Testis (tissue), 3 donors: ENCODE measurements around the gene ACAA1. TPM values are rescaled to one million over a fixed set of nuclear protein-coding genes. Genes with fewer than 3 reads are reported as not detected.

Experiments used
- DNase-seq: peaks from one replicate; pipeline ENCODE4 v3.0.0-alpha.2; 2019
- H3K27ac ChIP-seq, 2 donors: fragments of 200-600 bp; sonication (generic); one replicate each; pipeline ENCODE4 v1.5.1; 2019
- H3K27me3 ChIP-seq: fragments of 200-600 bp; sonication (generic); one replicate; pipeline ENCODE4 v1.5.1; 2019
- H3K36me3 ChIP-seq: fragments of 200-600 bp; sonication (generic); one replicate; pipeline ENCODE4 v1.5.1; 2017; ENCODE audit warnings: low read depth; ENCODE audit errors: missing control alignments
- H3K4me1 ChIP-seq: fragments of 200-600 bp; sonication (generic); one replicate; pipeline ENCODE4 v1.5.1; 2019
- H3K4me3 ChIP-seq, 2 donors: fragments of 200-600 bp; sonication (generic); one replicate each; pipeline ENCODE4 v1.5.1; 2017 to 2019
- H3K9me3 ChIP-seq: fragments of 200-600 bp; sonication (generic); one replicate; pipeline ENCODE4 v1.5.1; 2017
- POLR2A ChIP-seq: fragments of 450-650 bp; IDR thresholded peaks from one replicate; pipeline ENCODE4 v1.6.1; 2017; ENCODE audit warnings: antibody characterized with exemption, mild to moderate bottlenecking, moderate library complexity
- WGBS, 2 donors: methylation state at CpG; one replicate each; pipeline ENCODE4 v1.1.5; 2018; 5-methylcytosine and 5-hydroxymethylcytosine counted together
- intact Hi-C: fragments of 100-400 bp; cut with DNase I; formaldehyde crosslinking; loops from one replicate; pipeline ENCODE4 v1.15.1; 2023; ENCODE audit warnings: low total_unique reads
- polyA plus RNA-seq: library from polyadenylated mRNA; stranded (reverse); fragments of 350-450 nt; fragmentation: Illumina TruSeq; extraction: RNeasy Lipid Tissue Mini Kit (QIAGEN cat#74804); gene quantifications from one replicate; pipeline ENCODE4 v1.2.3, GENCODE V29; 2014; ENCODE audit warnings: low read depth, low replicate concordance; ENCODE audit not compliant: insufficient read depth
- total RNA-seq, 2 donors: library from RNA; depleted of rRNA; stranded (reverse); fragments of >200 nt; gene quantifications; one replicate each; pipeline ENCODE4 v1.2.3, GENCODE V29; 2016
- TF ChIP-seq, protein P1 (sequence below), 3 experiments: fragments of 450-650 bp in 2 of 3; fragments of 200-600 bp in 1 of 3; sonication (generic) in 1 of 3; IDR thresholded peaks; one replicate each; pipeline ENCODE4 v1.5.1; 2016 to 2019; ENCODE audit warnings: antibody characterized with exemption in 3 of 3, mild to moderate bottlenecking in 2 of 3, moderate library complexity in 1 of 3

Gene ACAA1
- total and polyA plus RNA-seq, 3 donors from 2014 or later, result 50.7 to 60.9 (median 58.3) TPM

DNA sequence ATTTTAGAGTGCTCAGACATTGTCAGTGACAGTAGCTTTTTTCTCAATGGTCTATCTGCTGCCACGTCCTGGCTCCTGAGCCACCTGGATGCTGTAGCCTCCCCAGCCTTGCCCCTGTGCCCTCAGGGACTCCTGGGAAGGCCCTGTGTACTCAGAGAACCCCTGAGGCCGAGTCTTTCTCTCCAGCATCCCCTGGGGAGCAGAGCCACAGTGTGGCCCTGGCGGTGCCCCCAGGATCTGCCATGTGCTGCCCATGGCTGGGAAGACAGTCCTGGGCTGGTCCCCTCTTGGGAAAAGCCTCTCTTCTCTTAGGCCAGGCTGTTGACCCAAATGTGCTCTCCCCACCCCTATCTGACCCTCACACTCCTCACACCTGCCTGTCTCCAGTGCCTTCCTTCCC is 6.6 kb upstream of the ACAA1 start:
- Histone ChIP-seq H3K27me3 (no peaks in the 10 kb centered on the region), H3K36me3 (no peaks in the 10 kb centered on the region), H3K4me3 (no peak overlapping the region), H3K4me1 (peaks cover 7% of the 10 kb centered on the region), H3K9me3 (no peaks in the 10 kb centered on the region), H3K27ac (no peak overlapping the region)
- intact Hi-C loops, result no loop called here
- 51 to 78% methylated on average over 2 to 3 of the region's 3 CpGs for WGBS, 2 donors
- TF ChIP-seq, protein P1, sequence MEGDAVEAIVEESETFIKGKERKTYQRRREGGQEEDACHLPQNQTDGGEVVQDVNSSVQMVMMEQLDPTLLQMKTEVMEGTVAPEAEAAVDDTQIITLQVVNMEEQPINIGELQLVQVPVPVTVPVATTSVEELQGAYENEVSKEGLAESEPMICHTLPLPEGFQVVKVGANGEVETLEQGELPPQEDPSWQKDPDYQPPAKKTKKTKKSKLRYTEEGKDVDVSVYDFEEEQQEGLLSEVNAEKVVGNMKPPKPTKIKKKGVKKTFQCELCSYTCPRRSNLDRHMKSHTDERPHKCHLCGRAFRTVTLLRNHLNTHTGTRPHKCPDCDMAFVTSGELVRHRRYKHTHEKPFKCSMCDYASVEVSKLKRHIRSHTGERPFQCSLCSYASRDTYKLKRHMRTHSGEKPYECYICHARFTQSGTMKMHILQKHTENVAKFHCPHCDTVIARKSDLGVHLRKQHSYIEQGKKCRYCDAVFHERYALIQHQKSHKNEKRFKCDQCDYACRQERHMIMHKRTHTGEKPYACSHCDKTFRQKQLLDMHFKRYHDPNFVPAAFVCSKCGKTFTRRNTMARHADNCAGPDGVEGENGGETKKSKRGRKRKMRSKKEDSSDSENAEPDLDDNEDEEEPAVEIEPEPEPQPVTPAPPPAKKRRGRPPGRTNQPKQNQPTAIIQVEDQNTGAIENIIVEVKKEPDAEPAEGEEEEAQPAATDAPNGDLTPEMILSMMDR (IDR thresholded peaks at IDR 0.05), result no peak
- peak; percentile 8 for DNase-seq

DNA sequence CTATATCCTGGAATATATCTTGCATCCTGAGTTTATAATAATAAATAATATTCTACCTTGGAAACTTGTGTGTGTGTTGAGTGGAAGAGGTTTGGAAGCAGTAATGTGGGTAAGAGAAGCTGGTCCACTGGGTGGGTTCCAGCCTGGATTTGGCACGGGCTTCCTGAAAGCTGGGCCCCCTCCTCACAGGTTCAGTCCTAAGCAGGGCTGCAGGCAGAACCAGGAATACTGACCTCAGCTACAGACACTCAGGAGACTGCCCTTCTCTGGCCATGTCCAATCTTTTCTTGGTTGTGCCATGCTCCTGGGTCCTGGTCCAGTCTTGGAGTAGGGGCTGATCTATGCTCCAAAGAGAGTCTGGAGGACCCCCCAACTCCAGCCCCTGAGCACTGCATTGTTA is 6.0 kb upstream of the ACAA1 start:
- WGBS, 2 donors, result 89 to 92% methylated on average over 1 of the region's 1 CpG
- Histone ChIP-seq H3K4me3 (no peak overlapping the region), H3K27ac (no peak overlapping the region), H3K27me3 (no peaks in the 10 kb centered on the region), H3K36me3 (no peaks in the 10 kb centered on the region), H3K4me1 (peaks cover 10% of the 10 kb centered on the region), H3K9me3 (no peaks in the 10 kb centered on the region)
- TF ChIP-seq, protein P1 (IDR thresholded peaks at IDR 0.05), result no peak
- TF ChIP-seq POLR2A, result no peak
- DNase-seq, result peak; percentile 6
- intact Hi-C loops, result no loop called here

DNA sequence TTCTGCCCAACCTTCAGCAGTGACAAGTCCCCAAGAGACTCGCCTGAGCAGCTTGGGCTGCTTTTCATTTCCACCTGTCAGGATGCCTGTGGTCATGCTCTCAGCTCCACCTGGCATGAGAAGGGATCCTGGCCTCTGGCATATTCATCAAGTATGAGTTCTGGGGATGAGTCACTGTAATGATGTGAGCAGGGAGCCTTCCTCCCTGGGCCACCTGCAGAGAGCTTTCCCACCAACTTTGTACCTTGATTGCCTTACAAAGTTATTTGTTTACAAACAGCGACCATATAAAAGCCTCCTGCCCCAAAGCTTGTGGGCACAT is 5.0 kb upstream of the ACAA1 start:
- H3K27me3 ChIP-seq, result no peaks in the 10 kb centered on the region
- intact Hi-C loops, result no loop called here
- no peak overlapping the region for H3K4me3 ChIP-seq
- H3K4me1 ChIP-seq, result peaks cover 14% of the 10 kb centered on the region
- no peaks in the 10 kb centered on the region for H3K36me3 ChIP-seq
- DNase-seq, result peak; percentile 6
- H3K9me3 ChIP-seq, result no peaks in the 10 kb centered on the region
- TF ChIP-seq, protein P1 (IDR thresholded peaks at IDR 0.05), result no peak
- no peak for TF ChIP-seq POLR2A
- WGBS, 2 donors, result 96 to 100% methylated on average over 2 of the region's 2 CpGs
- no peak overlapping the region for H3K27ac ChIP-seq

DNA sequence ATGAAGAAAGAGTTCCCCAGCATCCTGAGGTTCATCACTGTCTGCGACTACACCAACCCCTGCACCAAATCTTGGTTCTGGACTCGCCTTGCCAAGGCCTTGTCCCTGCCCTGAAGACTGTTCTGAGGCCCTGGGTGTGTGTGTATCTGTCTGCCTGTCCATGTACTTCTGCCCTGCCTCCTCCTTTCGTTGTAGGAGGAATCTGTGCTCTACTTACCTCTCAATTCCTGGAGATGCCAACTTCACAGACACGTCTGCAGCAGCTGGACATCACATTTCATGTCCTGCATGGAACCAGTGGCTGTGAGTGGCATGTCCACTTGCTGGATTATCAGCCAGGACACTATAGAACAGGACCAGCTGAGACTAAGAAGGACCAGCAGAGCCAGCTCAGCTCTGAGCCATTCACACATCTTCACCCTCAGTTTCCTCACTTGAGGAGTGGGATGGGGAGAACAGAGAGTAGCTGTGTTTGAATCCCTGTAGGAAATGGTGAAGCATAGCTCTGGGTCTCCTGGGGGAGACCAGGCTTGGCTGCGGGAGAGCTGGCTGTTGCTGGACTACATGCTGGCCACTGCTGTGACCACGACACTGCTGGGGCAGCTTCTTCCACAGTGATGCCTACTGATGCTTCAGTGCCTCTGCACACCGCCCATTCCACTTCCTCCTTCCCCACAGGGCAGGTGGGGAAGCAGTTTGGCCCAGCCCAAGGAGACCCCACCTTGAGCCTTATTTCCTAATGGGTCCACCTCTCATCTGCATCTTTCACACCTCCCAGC is 4.4 kb upstream of the ACAA1 start:
- Histone ChIP-seq H3K4me1 (peaks cover 14% of the 10 kb centered on the region), H3K9me3 (no peaks in the 10 kb centered on the region), H3K36me3 (no peaks in the 10 kb centered on the region), H3K27ac (no peak overlapping the region), H3K27me3 (no peaks in the 10 kb centered on the region), H3K4me3 (no peak overlapping the region)
- WGBS, 2 donors, result 82 to 95% methylated on average over 3 to 7 of the region's 7 CpGs
- DNase-seq, result no peak
- intact Hi-C loops, result no loop called here
- TF ChIP-seq POLR2A, result no peak
- TF ChIP-seq, protein P1 (IDR thresholded peaks at IDR 0.05), result no peak
